GM19035 (cell line): Measurements from ENCODE around the gene RNF215.

ENCODE experiments used
- ATAC-seq: cut with Tn5 transposase; IDR thresholded peaks from one replicate; pipeline ENCODE4 v1.9.1; 2021; ENCODE audit not compliant: unreplicated experiment

RNF215 gene

GRCh38 chr22:30334646-30335045, 52.6 kb downstream of the RNF215 start:
- ATAC-seq = no peak

- no peak for ATAC-seq
Observed at GRCh38 chr22:30333707-30334087, 53.5 kb downstream of the RNF215 start.

GRCh38 chr22:30332994-30333706, 54.1 kb downstream of the RNF215 start:
- ATAC-seq = no peak

- no peak for ATAC-seq
Observed at GRCh38 chr22:30332551-30332950, 54.7 kb downstream of the RNF215 start.
